Neutrophil (primary cell): ENCODE measurements around the gene IP6K2.
"Not testable (repeated sequence)": the region's sequence is repeated elsewhere in the genome, so short reads cannot be mapped to it uniquely, and the experiment has no call there.

Source experiments
- H3K27ac ChIP-seq: fragments of 200-600 bp; sonication (generic); 2 replicates; pipeline ENCODE4 v1.5.1; 2016; ENCODE audit warnings: mild to moderate bottlenecking, moderate library complexity
- H3K27me3 ChIP-seq: fragments of 200-600 bp; sonication (generic); 2 replicates; pipeline ENCODE4 v1.6.0; 2016; ENCODE audit warnings: mild to moderate bottlenecking
- H3K36me3 ChIP-seq: fragments of 200-600 bp; sonication (generic); 2 replicates; pipeline ENCODE4 v1.5.1; 2017
- H3K4me1 ChIP-seq, 2 experiments: fragments of 200-600 bp in 1 of 2; sonication (generic) in 1 of 2; 1 replicate in 1 of 2; 2 replicates in 1 of 2; pipeline versions ENCODE4 v1.5.1 to v1.6.1; 2013 to 2016; ENCODE audit warnings: low read depth in 1 of 2, low read length in 1 of 2, mild to moderate bottlenecking in 1 of 2, moderate library complexity in 1 of 2; ENCODE audit not compliant: control insufficient read depth in 1 of 2, insufficient read depth in 1 of 2
- H3K4me3 ChIP-seq, 2 experiments: fragments of 200-600 bp in 1 of 2; sonication (generic) in 1 of 2; 1 replicate in 1 of 2; 2 replicates in 1 of 2; pipeline ENCODE4 v1.5.1; 2013 to 2016; ENCODE audit warnings: low read depth in 1 of 2, low read length in 1 of 2, mild to moderate bottlenecking in 1 of 2, moderate library complexity in 1 of 2
- H3K9me3 ChIP-seq: fragments of 200-600 bp; sonication (generic); 2 replicates; pipeline ENCODE4 v1.5.1; 2016
- CTCF ChIP-seq: fragments of 200-600 bp; sonication (generic); IDR thresholded peaks from 2 replicates; pipeline ENCODE4 v1.5.1; 2016; ENCODE audit warnings: antibody characterized with exemption

The IP6K2 gene

GRCh38 chr3:48727511-48727910 is 10.5 kb upstream of the IP6K2 start:
- TF ChIP-seq CTCF: no peak
- Histone ChIP-seq H3K36me3 (no peaks in the 10 kb centered on the region), H3K4me1 (no peaks in the 10 kb centered on the region), H3K9me3 (no peaks in the 10 kb centered on the region), H3K27me3 (no peaks in the 10 kb centered on the region), H3K27ac (no peak overlapping the region), H3K4me3 (no peak overlapping the region)

DNA sequence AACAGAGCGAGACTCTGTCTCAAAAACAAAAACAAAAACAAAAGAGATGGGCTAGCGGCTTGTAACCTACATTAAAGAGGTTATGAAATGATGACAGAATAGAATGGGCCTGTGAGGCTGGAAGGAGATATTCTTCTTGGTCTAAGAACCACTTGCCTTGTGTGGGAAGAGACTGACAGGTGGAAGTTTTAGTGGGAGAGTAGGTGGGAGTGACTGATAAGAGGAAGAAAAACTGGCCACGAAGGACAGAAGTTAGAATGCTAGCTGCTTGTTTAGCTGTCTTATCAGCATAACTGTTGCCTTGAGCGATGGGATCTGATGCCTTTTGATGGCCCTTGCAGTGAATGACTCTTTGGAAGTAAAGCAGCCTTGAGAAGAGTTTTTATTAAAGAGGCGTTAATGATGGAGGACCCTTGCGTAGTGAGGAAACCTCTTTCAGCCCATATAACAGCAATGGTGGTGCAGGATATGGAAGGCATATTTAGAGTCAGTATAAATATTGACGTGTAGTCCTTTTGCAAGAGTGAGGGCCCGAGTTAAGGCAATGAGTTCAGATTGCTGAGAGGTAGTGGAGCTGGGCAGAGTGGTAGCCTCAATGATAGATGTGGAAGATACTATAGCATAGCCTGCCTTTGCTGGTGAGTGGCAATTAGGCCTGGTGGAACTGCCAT is 8.3 kb upstream of the IP6K2 start:
- not testable (repeated sequence) for H3K4me1 ChIP-seq, H3K4me3 ChIP-seq, H3K9me3 ChIP-seq, H3K27me3 ChIP-seq, H3K36me3 ChIP-seq, H3K27ac ChIP-seq

DNA sequence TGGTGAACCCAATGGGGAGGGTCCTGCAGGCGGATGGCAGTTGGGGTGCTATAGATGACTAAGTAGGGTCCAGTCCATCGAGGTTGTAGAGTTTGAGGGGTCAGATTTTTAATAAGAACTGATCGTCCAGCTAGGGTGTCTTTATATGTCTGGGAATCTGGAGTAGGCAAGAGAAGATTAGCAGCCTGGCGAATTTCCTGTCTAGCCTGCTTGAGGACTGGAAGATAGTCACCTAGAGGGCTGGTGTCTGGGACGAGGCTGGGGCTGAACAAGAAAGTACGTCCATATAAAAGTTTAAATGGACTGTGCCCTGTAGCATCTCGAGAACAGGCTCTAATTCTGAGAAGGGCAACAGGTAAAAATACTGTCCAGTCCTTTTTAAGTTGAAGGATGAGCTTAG is 6.7 kb upstream of the IP6K2 start:
- H3K9me3 ChIP-seq: no peaks in the 10 kb centered on the region
- no peak overlapping the region for H3K27ac ChIP-seq
- no peak for TF ChIP-seq CTCF
- no peak overlapping the region for H3K4me3 ChIP-seq
- H3K27me3 ChIP-seq: no peaks in the 10 kb centered on the region
- no peaks in the 10 kb centered on the region for H3K36me3 ChIP-seq
- H3K4me1 ChIP-seq: no peaks in the 10 kb centered on the region

GRCh38 chr3:48723293-48723692 is 6.3 kb upstream of the IP6K2 start:
- not testable (repeated sequence) for H3K27me3 ChIP-seq, H3K27ac ChIP-seq, H3K36me3 ChIP-seq, H3K9me3 ChIP-seq, H3K4me3 ChIP-seq, H3K4me1 ChIP-seq

DNA sequence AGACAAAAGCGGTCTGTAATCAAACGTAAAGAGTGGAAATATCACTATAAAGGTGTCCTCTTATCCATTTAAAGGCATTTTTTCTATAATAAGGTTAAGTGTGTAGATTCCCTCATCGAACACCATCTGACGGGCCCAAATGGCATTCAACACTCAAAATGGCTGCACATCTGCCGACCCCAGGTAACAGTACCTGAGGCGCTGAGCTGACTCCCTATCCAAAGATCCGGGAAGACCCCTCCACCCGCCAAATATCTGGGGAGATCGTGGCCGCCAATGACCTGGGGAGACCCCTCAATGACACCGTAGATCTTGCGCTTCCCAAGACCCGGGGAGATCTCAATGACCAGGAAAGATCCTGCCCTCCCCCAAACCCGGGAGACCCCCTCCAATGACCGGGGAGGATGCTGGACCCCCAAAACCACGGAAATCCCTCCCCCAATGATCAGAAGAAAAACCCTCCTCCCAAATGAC is 476 bp downstream of the IP6K2 start:
- no peak for TF ChIP-seq CTCF
- Histone ChIP-seq H3K4me1 (peaks cover 18 to 23% of the 10 kb centered on the region in 2 experiments), H3K4me3 (peak overlapping the region; percentile 90 to 100), H3K27ac (peak overlapping the region; percentile 87), H3K27me3 (no peaks in the 10 kb centered on the region), H3K9me3 (no peaks in the 10 kb centered on the region), H3K36me3 (peaks cover 25% of the 10 kb centered on the region)

DNA sequence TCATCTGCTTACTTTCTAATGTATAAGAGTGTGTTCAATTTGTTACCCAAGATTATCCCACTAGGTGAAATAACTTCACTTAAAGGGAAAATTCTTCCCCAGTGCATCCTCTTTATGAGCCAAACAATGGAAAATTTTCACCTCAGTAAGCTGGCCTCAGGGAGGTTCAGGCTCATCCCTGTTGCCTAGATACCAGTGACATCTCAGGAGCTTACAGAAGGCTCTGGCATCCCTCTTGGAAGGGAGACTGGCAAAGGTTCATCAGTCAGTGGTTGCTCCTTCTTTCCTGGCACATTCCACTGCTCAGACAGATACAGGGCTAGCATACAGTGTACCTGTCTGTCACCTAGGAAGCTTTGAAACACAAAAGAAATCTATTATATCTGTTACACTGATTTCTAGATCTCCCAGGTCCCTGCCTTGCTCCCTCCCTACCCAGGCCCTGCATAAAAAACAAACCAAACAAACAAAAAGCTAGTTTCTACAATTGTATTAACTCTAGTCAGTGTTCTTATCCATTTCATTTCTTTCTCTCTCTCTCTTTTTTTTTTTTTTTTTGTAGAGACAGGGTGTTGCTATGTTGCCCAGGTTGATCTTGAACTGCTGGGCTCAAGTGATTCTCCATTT is 1.7 kb downstream of the IP6K2 start:
- H3K4me3 ChIP-seq: no peak overlapping the region
- H3K27ac ChIP-seq: no peak overlapping the region

More for the DNA sequence above, 1.7 kb downstream of the IP6K2 start:
- Histone ChIP-seq H3K4me1 (peaks cover 18 to 23% of the 10 kb centered on the region in 2 experiments), H3K9me3 (no peaks in the 10 kb centered on the region), H3K36me3 (peaks cover 38% of the 10 kb centered on the region), H3K27me3 (no peaks in the 10 kb centered on the region)
- no peak for TF ChIP-seq CTCF
